MM.1S (cell line): ENCODE results near the gene RGS6.

Source experiments
- CTCF ChIP-seq: fragments of 300-600 bp; sonication (generic); IDR thresholded peaks from 2 replicates; pipeline ENCODE4 v1.5.1; 2016; ENCODE audit warnings: antibody characterized with exemption, low read length, mixed read lengths
- EZH2 ChIP-seq: fragments of 300-600 bp; sonication (generic); optimal IDR thresholded peaks from 2 replicates; pipeline ENCODE3; 2017; ENCODE audit warnings: low read depth, mild to moderate bottlenecking, antibody characterized with exemption, low read length, mixed read lengths

DNA sequence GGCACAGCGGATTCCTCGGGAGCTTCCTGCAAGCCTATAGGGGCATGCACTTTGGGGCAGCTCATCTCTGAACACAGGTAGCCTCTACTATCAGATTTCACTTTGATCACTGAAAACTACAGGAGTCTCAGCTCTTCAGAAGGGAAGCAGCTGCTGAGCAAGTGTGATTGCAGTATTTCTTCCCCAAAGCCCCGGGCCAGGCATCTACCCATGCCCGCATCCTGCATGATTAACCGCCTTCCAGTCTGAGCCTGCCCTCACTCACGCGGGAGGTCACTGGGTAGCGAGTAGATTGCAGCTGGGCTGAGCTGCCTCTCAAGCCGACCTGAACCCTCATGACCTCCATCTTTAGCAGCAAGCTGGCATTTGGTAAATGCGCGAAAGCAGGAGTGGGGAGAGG is 627.0 kb downstream of the RGS6 start:
- no peak for TF ChIP-seq CTCF
- no peak for TF ChIP-seq EZH2
